Stimulated activated CD8-positive, alpha-beta memory T cell treated with anti-CD3 and anti-CD28 coated beads, Interleukin-12 subunit alpha, Interleukin-12 subunit beta, amount 100 ng/mL, for 24 hours (primary cell): ENCODE results near the gene LIMS2.

Experiments used
- DNase-seq: peaks from one replicate; pipeline ENCODE4 v3.0.0-alpha.2; 2020; ENCODE audit errors: extremely low read depth

The LIMS2 gene

DNA sequence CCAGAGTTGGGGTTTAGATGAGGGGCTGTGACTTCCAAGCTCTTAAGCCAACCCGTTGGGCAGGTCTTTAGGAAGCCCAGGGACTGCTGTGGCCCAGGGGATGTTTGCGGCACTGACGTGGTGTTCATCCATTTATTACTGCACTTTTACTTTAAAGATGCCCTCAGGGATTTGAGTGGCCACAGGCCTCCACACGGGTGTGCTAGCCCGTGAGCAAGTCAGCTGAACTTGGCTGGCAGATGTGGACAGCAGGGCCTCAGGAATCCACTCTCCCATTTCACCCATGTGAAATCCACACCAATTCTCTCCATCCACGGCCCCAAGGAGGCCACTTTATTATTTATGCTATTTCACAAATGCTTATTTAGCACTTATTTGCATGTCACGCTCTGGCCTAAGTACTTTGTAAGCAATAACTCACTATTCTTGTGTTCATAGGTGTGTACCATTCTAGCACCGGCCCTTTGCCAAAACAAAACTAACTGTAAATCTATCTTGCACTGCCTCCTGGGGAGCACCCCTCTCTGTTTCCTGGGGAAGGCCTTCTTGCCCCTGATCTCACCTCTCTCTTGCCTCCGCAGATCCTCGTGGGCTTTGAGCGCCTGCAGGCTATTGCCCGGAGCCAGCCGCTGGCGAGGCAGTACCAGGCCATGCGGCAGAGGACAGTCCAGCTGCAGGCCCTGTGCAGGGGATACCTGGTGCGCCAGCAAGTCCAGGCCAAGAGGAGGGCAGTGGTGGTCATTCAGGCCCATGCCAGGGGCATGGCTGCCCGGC lies 68.5 kb downstream of the LIMS2 start:
- no peak for DNase-seq

DNA sequence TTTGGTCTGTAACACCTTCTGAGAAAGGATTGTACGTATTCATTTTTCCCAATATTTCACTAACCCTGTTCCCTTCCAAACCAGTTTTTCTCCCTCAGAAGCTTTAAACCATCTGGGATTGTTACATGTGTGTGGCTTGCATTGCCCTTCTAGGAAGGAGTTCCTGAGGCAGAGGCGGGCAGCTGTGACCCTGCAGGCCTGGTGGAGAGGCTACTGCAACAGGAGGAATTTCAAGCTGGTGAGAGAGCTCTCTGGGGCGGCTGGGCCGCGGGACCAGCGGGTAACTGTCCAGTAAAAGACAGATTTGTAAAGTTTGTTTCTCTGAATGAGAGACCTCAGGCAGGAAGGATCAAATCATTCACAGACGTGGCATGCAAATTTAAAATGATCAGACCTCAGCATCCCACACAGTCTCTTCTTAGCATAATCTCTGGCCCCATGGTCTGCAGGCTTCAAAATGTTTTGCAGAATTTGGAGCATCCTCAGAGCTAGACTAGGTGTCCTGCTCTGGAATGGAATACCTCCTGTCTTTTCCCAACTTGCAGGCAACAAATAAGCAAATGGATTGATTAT lies 69.6 kb downstream of the LIMS2 start:
- no peak for DNase-seq

DNA sequence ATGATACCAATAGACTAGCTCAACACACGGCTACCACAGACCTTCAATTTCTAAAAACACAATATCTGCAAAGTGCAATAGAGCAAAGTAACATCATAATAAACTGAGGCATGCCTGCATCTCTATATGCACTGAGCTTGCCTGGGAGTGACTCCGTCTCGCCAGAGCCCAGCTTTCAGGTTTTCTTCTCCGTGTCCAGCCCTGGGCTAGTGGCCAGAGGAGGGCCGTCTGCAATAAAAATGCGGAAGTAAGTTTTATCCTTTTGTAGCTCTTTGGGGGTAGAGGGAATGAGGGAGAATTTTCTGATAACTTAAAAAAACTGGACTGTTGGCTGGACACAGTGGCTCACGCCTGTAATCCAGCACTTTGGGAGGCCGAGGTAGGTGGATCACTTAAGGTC lies 70.3 kb downstream of the LIMS2 start:
- DNase-seq = no peak

DNA sequence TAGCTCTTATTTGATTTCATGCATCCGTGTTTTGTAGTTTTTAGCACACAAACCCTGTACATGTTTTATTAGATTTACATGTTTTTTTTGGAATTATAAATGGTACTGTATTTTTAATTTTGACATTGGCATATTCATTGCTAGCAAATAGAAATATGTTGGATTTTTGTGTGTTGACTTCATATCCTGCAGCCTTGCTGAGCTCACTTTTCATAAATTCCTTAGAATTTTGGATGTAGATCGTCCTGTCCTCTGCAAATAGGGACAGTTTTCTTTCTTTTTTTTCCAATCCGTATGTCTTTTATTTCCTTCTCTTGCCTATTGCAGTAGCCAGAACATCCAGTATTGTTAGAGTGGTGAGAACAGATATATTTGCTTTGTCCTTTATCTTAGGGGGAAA lies 76.1 kb downstream of the LIMS2 start:
- no peak for DNase-seq

DNA sequence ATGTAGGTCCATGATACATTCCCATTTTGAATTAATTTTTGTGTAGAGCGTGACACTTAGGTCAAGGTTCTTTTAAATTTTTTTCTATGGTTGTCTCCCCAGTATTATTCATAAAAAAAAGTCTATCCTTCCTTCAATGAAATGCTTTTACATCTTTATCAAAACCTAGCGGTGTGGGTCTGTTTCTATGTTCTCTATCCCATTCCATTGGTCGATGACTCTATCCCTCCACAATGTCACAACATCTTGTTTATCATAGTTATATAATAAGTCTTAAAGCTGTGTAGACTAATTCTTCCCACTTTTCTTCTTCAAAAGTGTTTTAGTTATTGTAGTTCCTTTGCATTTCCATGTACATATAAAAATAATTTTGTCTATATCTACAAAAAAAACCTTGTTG lies 76.6 kb downstream of the LIMS2 start:
- no peak for DNase-seq

DNA sequence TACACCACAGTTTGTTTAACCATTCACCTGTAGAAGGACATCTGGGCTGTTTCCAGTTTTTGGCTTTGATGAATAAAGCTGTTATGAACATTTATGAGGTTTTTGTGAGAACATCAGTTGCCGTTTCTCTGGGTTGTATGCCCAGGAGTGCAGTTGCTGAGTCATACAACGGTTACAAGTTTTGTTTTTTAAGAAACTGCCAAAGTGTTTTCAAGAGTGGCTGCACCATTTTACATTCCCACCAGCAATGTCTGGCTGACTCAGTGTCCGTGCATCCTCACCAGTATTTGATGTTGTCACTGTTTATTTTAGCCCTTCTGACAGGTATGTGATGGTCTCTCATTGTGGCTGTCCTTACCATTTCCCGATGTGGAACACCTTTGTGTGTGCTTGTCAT lies 77.3 kb downstream of the LIMS2 start:
- DNase-seq = no peak

DNA sequence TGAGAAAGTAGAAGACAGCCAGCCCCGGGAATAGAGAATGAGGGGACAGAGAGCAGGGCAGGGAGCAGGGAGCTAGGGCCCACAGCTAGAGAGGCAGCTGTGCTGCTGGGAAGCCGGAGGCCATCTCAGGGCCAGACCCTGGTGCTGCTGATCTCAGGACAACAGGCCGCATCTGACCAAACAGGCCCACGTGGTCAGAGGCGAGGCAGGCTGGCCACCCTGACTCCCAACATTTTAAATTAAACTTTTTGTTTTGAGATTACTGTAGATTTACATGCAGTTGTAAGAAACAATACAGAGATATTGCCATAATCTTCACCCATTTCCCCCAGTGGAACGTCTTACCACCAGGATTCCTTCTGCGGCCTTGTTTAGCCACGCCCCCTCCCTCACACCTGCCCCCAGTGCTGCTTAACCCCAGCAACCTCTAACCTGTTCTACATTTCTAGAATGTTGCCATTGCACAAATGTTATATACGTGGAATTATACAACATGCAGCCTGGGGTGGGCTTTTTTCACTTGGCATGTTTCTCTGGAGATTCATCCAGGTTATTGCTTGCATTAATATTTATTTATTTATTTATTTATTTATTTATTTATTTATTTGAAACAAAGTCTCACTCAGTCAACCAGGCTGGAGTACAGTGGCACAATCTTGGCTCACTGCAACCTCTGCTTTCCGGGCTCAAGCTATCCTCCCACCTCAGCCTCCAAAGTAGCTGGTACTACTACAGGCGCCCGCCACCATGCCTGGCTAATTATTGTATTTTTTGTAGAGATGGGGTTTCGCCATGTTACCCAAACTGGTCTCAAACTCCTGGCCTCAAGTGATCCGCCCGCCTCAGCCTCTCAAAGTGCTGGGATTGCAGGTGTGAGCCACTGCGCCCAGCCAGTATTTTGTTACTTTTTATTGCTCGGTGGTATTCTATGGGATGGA lies 78.0 kb downstream of the LIMS2 start:
- no peak for DNase-seq

DNA sequence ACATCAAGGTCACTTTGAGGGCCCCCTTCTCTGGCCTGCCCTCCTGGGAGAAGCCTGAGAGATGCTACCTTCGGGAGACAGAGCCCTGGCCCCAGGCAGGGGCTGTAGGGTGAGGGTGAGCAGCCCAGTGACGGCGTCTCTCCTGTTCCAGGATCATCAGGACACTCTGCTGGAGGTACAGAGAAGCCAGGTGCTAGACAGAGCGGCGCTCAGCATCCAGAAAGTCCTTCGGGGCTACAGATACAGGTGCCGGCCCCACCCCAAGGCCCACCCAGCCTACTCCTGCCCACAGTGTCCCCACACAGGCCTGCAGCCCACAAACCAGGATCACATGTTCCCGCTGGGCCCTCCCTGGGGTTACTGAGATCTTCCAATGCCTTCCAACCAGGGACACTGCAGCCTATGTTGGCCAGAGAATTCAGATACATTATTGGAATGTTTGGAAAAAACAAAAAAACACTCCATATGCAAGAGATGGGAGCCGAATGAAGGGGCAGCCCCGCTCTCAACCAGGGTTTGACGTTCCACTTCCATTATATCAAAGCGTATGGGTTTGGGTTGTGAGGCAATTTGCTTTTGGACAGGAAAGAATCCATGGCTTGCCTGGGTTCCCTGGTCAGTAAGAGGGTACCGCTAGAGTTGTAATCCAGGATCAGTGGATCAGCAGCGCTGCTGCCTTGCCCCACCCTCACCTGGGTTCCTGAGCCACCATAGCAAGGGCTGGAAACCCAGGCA lies 78.9 kb downstream of the LIMS2 start:
- DNase-seq = no peak

DNA sequence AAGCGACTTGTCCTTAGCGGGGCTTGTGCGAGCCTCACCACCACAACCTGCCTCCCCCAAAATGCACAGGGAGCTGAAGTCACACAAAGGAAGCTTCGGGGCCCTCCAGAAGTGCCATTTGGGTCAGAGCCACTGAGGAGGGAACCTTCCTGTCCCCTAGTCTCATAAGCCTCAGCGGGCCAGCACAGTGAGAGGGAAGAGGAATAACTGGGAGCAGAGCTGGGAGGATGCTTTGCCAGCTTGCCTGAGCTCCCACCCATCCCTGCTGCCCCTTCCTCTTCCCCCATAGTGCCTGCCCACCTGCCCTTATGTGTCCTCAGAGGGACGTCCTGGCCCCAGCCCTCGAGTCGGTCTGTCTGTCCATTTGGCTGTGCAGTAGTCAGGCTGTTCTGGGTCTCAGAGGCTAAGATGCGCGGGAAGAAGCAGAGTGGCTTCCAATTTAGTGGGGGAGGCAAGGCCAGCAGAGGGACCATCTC lies 81.2 kb downstream of the LIMS2 start:
- no peak for DNase-seq

DNA sequence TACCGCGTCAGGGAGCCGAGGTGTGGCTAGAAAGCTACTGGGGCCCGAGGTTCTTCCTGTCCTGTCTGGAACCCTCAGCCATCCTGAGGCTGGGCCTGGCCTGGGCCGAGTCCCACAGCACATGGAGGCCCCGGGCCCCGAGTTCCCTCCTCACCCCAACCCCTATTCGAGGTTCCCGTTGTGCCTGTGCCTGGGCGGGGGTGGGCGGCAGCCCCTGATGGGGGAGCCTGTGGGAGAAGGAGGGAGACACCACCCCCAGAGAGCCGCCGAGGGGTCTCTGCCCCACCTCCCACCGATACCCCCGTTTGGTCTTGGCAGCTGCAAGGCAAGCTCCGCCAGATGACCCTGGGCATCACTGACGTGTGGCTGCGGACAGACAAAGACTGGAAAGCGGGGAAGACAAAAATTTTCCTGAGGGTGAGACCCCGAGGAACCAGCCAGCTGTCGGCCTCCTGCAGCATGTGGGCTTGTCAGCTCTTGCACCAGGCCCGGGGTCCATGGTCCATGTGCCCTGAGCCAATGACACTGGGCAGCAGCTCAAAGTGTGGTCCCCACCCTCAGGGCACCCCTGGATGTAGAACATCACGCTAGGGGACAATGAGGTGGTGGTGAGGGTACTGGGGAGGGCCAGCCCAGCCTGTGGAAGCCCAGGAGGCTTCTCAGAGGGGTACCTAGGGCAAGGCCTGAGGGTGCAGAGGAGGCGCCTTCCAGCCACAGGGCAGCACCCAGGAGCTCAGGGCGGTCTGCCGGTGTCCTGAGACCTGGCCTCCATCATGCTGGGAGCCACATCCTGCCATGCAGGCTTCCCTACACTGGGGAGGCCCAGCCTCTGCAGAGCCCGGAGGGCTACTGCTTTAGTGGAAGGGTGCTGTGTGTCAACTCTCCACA lies 81.9 kb downstream of the LIMS2 start:
- no peak for DNase-seq

DNA sequence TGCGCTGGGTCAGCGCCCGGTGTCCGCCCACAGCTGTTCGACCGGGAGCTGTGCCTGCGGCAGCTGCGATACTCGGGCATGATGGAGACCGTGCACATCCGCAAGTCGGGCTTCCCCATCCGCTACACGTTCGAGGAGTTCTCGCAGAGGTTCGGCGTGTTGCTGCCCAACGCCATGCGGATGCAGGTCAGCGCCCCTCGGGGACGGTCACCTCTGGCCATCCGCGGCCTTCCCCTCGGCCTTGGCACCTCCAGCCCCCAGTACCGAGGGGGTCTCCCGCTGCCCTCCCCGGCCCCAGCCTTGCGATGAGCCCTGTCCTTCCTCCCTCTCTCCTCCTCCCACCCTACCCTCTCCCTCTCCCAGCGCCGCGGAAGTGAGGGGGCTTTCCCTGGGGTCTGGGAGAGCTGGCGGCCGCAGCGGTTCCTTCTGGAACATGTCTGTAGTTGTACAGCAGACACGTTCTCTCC lies 82.5 kb downstream of the LIMS2 start:
- no peak for DNase-seq

DNA sequence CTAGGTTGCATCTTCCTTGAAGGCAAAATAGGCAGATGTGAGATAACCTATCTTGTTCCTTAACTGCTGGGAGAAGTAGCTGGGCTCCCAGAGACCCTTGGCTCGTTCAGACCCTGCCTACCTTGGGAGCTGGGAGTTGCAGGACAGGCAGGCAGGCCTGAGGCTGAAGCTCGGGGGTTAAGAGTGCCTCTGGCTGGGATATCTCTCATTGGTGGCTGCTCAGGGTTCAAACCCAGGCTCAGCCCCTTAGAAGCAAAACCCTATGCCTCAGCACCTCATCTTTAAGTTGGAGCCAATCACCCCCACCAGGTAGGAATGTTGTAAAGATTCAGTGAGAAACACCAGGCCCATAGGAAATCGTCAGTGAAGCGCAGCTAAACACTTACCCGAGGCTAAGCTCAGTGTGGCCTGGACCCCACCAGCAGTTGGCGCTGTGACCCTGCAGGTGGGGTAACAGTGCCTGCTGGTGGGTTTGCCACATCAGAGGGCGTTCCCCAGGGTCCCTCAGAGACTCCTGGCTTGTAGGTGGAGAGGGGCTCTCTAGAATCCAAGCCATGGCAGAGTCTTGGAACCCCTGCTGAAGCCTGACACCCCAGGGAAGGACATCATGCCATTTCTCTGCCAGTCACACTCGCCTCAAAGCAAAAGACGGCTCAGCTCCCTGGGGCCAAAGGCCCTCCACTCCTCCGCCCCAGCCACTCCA lies 84.0 kb downstream of the LIMS2 start:
- peak; percentile 14 for DNase-seq

DNA sequence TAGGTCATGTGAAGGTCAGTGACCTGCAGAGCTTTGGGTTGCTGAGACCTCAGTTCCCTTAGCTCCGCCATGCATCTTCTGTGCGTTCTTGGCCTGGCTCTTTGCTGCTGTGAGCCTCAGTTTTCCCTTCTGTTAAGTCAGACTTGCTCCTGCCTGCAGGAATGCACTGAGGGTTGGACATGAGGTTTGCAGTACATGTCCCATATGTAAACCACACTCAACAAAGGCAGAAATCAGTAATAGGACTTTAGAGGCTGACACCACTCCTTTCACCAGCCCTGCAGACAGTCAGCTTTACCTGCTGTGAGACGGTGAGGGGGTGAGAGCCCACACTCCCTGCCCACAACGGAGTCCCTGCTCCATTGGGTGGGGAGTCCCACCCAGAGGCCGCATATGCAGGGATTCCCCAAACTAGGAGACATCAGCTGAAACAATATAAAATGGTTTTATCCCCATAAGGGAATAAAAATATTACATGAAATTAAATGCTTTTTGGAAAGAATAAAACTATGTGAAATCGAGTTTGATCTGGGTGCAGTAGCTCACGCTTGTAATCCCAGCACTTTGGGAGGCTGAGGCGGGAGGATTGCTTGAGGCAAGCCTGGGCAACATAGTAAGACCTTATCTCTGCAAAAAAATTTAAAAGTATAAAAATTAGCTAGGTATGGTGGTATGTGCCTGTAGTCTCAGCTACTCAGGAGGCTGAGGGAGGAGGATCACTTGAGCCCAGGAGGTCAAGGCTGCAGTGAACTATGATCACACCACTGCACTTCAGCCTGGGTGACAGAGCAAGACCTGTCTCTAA lies 84.7 kb downstream of the LIMS2 start:
- no peak for DNase-seq

DNA sequence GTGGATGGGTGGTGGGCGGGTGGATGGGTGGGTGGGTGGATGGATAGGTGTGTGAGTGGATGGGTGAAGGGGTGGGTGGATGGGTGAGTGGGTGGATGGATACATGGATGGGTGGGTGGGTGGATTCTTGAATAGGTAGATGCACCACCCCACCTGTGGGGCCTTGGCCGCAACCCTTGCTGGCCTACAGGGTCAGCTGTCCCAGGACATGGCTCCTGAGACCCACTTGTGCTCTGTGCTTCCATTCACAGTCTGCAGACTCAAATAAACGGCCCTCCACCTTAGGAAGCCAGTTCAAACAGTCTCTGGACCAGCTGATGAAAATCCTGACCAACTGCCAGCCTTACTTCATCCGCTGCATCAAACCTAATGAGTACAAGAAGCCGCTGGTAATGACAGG lies 85.5 kb downstream of the LIMS2 start:
- no peak for DNase-seq

DNA sequence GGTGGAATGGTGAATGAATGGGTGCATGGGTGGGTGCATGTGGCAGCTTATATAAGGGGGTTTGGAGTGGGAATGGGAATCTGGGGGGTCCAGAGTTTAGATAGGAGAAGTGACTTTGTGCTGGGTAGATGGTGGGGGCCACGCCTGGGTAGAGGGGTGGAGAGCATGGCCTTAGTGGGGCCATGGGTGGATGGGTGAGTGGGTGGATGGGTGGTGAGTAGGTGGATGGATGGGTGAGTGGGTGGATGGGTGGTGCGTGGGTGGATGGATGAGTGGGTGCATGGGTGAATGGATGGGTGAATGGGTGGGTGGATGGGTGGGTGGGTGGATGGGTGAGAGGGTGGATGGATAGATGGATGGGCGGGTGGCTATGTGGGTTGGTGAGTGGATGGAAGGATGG lies 86.0 kb downstream of the LIMS2 start:
- no peak for DNase-seq
